Activated CD4-positive, alpha-beta T cell treated with anti-CD3 and anti-CD28 coated beads, Interleukin-2, Interleukin-4, amounts not matched to agents 100 ng/mL and 50 ng/mL, durations not matched to agents 16 hours and 8 hours (primary cell): Measurements from ENCODE around the gene PPP1R12C.
"Not testable (repeated sequence)": the region's sequence is repeated elsewhere in the genome, so short reads cannot be mapped to it uniquely, and the experiment has no call there.

ENCODE experiments used
- DNase-seq: peaks from one replicate; pipeline ENCODE4 v3.0.0-alpha.2; 2020; ENCODE audit warnings: low spot score

PPP1R12C gene

DNA sequence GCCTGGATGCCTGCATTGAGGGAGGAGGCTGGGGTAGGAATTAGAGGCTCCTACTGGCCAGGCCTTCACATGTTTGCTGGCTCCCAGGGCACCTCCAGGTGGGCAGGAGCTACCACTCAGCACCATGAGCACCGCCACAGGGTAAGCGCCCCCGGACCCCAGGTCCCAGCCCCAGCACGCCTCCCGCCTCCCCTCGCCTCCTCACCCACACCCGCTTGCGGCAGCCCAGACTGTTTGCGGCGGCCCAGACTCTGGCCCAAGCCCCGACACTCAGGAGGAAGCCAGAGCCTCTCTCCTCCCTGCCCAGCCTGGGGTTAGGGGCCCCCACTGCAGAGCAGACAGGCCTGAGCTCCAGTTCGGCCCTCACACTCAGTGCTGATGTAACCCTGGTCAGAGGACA, 41.1 kb downstream of the PPP1R12C start:
- DNase-seq = no peak

DNA sequence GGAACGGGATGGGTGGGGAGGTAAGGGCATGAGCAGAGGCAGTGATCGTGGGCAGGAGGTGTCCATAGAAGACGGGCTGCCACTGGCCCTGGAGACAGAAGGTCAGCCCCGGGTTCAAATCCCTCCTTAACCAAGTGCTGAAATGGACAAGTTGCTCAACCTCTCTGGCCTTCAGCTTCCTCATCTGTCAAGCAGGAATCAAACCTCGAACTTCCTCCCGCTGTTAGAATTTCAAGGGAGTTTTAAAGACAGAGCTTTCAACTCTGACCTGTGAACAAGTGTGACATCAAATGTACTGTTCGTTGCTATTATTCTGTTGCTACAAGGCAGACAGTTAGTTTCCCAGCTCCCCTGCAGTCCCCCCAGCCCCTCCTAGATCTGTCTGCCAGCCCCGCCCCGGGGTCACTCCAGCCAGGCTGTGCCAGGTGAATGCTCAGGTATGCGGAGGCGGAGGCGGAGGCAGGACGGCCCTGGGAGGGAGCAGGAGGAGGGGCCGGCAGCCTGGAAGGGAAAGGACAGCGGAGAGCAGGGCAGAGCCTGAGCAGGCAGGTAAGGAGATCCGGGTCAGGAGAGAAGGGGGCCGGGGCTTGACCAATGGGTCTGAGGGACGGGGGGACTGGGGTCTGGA, 42.0 kb downstream of the PPP1R12C start, which contains the start of gene EPS8L1:
TSS of gene EPS8L1 (plus strand) at position 499 of the 628 bp plus-strand sequence. CDS start 576 bp downstream, outside the sequence.
- no peak for DNase-seq

DNA sequence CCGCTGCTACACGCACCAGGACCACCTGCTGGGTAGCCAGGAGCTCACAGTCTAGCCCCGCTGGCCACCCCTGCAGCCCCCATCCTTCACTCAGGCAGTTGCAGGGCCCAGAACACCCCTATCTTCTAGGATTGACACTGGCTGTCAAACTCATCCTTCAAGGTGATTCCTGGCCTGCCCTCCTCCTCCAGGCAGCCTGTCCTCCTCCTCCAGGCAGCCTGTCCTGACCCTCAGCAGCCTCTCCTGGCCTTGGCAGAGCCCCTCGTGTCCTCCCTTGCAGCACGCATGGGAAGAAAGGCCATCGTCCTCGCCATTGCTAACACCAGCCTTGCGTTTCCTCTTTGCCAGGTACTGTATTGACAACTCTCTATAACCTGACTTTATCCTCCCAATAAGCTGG, 45.5 kb downstream of the PPP1R12C start:
- no peak for DNase-seq

DNA sequence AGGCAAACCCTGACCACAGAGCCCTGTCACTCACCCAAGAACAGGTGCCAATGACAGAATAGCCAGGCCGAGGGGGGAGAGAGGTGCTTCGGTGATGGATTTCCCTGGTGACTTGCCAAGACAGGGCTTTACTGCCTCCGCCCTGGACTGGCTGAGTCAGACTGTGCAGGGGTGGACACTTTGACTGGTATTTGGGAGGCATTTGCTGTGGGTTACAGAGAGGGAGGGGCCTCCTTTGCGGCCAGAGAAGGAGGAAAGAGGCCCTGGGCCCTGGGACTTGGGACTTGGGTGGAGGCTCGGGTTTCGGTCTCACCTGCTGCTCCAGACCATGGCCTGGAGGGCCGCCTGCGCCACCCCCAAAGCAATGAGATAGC, 46.3 kb downstream of the PPP1R12C start:
- DNase-seq = no peak

DNA sequence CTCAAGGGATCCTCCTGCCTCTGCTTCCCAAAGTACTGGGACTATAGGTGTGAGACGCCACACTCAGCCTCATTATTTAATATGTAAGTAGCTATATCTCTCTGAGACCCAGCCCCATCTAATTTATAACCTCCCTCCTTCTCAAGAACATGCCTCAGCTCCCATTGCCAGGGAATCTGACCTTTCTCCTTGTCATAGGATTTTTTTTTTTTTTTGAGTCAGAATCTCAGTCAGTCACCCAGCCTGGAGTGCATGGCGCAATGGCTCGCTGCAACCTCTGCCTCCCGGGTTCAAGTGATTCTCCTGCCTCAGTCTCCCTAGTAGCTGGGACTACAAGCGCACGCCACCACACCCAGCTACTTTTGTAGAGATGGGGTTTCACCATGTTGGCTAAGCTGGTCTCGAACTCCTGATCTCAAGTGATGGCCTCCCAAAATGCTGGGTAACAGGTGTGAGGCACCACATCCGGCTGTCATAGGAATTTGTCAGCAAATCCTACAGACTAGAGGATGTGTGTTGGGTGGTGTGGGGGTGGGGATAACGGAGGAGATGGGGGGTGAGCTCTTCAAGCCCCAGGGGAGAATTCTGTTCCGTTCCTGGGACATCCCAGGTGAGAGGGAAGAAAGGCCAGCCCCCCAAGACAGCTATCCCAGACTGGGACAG, 46.8 kb downstream of the PPP1R12C start:
- DNase-seq = no peak

DNA sequence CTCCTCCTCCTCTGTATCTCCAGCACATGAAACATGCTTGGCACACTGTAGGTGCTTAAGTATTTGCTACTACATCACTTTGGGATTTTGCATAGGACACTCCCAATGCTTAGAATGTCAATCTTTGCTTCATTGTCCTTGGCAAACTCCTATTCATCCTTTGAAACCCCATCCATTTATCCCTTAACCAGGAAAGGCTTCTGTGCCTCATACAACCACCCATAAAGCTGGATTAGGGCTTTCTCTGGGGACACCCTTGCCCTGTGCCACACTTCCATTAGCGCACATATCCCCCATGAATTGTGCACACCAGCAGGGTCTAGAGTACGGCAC, 47.6 kb downstream of the PPP1R12C start:
- no peak for DNase-seq

DNA sequence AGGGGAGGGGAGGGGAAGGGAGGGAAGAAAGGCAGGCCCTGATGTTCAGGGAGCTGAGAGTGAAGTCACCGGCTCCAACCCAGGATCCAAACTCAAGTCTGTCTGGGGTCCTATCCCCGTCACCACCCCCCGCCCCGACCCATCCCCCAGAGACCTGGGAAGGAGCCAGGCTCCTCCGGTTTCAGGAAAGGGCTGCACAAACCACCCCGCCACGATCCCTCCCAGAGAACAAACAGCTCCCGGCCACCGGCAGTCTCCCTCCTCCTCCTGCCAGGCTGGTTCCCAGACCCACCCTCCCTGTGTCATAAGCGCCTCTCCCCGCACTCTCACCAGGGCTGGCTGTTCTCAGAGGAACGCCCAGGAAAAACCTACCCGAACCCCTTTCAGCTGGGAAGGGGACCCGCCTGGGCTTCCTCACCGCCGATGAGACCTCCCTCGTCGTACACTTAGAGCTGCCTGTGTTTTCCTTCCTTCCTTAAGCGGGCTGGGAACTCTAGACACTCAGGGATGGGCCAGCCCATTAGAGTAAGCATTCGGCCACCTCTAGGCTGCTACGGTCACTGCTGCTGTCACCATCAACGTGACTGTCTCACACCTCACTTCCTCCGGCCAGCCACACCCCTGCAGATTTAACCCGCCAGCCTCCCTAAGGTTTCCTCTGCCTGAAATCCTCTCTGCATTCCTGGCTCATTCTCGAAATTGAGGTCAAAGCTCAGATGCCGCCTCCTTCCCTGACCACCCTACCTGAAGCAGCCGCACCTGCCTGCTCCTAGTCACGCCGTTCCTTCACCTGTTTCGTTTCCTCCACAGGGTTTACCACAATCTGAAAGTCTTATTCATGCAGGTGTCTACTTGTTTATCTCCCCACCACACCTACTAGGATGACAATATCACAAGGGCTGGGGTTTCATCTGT, 48.2 kb downstream of the PPP1R12C start:
- no peak for DNase-seq

DNA sequence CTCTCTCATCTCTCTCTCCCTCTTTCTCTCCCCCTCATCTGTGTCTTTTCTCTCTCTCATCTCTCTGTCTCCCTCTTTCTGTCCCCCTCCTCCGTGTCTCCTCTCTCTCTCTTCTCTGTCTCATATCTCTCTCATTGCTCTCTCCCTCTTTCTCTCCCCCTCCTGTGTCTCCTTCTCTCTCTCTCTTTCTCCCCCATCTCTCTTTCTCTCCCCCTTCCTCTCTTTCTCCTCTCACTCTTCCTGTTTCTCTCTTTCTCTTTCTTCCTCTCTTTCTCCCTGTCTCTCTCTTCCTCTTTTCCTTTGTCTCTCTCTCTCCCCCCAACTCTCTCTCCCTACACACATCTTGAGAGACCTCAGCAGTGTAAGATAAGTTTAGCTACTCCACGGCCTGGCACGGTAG, 49.6 kb downstream of the PPP1R12C start:
- DNase-seq = no peak

DNA sequence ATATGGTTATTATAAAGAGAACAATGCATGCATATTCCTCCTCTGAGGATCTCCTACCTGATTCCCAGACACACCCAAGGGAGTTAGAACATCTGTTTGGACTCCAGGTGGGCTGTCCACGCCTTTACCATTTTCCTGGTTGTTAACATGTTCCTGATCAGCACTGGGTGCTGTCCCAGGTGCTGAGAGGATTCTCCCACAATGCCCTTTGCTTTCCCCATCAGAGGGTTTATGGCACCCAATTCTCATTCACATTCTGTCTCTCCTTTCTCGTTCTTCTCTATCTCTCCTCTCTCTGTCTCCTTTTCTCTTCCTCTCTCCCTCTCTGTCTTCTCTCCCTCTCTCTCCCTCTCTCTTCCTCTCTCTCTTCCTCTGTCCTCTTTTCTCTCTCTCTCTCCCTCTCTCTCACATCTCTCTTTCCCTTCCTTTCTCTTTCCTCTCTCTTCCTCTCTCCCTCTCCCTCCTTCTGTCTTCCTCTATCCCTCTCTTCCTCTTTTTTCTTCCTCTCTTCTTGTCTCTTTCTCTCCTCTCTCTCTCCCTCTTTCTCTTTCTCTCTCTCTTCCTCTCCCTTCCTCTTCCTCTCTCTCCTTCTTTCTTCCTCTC, 51.2 kb downstream of the PPP1R12C start:
- no peak for DNase-seq

DNA sequence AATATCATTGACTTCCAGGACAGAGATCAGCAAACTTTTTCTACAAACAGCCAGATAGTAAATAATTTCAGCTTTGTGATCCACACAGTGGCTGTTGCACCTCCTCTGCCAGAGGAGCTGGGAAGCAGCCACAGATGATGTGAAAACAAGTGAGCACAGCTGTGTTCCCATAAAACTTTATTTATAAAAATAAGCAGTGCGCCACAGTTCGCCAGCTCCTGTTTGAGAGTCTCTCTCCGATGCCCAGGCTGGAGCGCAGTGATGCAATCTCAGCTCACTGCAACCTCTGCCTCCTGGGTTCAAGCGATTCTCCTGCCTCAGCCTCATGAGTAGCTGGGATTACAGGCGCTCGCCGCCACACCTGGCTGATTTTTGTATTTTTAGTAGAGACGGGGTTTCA, 51.9 kb downstream of the PPP1R12C start:
- not testable (repeated sequence) for DNase-seq

DNA sequence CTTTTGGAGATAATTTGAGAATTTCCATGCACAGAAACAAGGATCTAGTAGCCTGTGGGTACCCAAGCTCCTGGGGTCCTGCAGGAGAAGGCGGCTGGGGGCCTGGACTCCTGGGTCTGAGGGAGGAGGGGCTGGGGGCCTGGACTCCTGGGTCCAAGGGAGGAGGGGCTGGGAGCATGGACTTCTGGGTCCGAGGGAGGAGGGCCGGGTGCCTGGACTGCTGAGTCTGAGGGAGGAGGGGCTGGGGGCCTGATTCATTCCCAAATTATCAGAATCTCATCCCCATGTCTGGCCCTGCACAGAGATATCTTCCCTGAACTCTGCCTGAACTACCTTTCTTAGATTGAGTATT, 54.0 kb downstream of the PPP1R12C start:
- no peak for DNase-seq

DNA sequence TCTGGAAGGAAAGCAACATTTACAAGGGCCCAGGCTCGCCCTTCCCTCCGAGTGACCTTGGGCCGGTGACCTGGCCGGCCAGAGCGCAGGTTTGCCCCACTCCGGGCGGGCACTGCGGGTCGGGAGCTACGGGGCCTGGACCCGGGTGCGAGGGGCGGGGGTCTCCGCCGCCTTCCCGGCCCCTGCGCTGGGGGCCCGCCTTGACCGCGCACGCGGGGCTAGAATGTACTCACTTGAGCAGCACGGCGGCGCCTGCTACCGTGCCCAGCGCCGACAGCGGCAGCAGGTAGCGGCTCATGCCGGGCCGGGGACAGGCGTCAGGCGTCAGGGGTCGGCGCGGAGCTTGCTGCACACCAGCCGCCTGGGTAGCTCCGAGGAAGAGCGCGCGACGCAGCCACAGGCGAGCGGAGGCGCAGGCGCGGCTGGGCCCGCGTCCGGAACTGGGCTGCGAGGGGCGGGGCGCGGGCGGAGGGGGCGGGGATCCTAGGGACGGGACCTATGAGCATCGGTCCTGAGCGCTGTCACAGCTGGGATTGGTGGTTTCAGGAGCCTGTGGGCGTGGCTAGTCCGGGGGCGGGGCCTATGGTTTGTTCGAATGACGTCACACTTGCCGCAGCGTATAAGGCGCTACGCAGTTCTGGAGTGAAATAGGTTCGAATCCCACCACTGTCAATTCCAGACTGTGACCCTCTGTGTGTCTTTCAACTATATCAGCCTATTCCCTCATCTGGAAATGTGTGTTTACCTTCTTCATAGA, 54.5 kb downstream of the PPP1R12C start, which contains the start of gene RDH13:
TSS of gene RDH13 (minus strand) at position 414 of the 757 bp plus-strand sequence. CDS start at position 298, 116 bp downstream.
- DNase-seq = peak; percentile 98

DNA sequence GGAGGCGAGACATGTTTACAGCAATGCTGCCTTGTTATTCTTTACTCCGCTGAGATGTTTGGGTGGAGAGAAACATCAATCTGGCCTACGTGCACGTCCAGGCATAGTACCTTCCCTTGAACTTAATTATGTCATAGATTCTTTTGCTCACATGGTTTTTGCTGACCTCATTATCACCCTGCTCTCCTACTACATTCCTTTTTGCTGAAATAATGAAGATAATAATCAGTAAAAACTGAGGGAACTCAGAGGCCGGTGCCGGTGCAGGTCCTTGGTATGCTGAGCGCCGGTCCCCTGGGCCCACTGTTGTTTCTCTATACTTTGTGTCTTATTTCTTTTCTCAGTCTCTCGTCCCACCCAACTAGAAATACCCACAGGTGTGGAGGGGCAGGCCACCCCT, 57.1 kb downstream of the PPP1R12C start:
- not testable (repeated sequence) for DNase-seq

DNA sequence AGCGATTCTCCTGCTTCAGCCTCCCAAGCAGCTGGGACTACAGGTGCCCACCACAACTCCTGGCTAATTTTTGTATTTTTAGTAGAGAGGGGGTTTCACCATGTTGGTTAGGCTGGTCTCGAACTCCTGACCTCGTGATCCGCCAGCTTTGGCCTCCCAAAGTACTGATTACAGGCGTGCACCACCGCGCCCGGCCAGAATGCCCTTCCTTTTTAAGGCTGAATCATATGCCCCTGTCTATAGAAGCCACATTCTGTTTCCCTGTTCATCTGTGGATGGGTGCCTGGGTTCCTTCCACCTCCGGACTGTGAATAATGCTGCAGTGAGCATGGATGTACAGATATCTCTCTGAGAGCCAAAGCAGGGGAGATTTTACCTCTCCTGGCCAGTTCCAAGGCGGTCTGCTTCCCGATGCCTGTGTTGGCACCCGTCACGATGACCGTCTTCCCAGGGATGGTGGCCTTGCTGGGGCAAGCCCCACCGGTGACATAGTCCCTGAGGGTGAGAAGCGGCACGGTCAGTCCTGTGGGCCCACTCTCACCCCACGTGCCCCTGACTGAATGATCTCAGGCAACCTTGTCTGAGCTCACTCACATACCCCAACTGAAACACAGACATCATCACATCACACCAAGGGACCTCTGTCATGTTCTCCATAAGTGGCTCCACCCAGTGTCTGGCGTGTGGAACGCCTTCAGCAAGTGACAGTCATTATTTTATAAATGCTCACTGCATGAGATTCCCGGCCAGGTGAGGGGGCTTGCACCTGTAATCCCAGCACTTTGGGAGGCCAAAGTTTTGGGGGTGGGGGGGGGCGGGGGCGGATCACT, 58.4 kb downstream of the PPP1R12C start:
- no peak for DNase-seq

DNA sequence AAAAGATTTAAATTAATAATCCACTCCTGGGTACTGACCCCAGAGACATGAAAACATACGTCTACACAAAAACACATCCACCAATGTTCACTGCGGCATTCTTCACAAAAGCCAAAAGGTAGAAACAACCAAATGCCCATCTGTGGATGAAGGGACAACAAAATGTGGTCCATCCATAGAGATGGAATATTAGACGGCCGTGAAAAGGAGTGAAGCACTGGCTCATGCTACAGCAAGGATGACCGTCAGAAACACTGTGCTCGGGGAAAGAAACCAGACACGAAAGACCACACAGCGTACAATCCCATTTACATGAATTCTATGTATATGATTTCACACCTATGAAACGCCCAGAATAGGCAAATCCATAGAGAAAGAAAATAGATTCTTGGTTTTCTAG, 60.6 kb downstream of the PPP1R12C start:
- DNase-seq = no peak

DNA sequence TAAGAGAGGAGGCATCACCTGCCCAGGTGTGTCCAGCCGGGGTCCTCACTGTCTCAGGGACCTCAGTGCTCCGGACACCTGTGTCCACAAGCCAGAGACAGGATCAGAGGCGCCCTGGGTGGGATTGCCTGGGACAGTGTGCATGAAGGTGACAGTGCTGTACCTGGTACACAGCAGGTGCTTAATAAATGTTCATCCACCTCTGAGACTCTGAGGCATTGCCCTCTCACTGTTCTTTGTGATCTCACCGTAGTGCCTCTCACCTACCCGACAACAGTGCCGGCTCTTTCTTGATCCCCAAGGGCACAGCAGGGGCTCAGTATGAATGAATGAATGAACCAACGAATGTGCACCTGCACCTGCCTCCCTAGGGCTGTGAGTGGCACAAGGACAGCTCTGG, 63.7 kb downstream of the PPP1R12C start:
- DNase-seq = no peak

DNA sequence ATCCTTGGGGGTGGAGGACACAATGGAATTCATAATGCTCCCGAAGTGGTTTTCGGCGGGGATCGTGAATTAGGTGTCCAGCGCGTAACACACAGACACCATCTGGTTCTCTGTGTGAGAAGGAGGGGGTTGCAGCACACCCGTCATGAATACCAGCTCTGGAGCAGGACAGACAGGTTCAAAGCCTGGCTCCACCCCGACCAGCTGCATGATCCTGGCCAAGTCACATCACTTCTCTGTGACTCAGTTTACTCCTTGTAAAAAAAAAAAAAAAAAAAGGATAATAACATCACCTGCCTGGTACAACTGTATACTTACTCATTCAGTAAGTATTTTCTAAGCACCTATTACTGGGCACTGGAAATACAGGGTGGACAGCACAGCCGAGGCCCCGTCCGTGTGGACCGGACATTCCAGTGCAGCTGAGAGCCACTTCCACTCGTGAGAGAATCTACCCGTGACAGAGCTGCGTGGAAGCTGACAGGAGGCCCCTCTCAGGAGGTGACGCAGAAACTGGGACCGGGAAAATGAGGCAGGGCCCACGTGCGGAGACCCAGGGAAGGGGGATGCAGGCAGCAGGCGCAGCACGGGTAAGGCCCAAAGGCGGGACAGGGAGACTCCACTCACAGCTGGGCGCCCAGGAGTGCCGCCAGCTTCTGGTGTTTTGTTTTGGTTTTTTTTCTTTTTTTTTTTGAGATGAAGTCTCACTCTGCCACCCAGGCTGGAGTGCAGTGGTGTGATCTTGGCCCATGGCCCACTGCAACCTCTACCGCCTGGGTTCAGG, 66.5 kb downstream of the PPP1R12C start:
- no peak for DNase-seq

DNA sequence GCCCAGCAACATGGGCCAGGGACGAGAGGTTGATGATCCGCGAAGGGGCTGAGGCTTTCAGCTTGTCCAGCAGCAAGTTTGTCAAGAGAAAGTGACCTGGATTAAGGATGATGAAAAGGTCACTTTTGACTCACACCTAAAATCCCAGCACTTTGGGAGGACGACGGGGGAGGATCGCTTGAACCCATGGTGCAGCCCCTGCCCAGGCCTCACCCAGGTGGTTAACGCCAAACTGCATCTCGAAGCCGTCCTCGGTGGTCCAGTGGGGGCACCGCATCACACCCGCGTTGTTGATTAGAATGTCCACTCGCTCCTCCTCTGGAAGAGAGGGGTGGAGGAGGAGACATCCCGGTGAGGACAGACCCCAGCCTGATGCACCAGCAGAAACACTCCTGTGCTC, 69.0 kb downstream of the PPP1R12C start:
- no peak for DNase-seq

DNA sequence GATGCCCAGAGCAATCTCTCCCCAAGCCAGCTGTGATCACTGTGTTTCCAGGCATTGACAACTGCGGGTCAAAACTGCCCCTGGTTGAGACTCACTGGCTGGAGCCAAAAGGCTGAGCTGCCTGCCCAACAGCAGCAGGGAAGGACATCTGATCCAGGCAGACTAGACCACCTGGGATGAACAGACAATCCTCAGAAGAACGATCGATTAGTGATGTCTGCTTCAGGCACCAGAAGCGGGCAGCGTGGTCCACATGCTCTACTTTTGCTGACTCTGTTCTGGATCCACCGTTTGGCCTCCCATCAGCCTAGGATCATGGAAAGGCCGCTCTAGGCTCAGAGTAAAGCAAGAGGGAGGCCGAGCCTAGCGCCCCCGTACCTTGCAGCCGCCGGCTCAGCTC, 69.5 kb downstream of the PPP1R12C start:
- no peak for DNase-seq

DNA sequence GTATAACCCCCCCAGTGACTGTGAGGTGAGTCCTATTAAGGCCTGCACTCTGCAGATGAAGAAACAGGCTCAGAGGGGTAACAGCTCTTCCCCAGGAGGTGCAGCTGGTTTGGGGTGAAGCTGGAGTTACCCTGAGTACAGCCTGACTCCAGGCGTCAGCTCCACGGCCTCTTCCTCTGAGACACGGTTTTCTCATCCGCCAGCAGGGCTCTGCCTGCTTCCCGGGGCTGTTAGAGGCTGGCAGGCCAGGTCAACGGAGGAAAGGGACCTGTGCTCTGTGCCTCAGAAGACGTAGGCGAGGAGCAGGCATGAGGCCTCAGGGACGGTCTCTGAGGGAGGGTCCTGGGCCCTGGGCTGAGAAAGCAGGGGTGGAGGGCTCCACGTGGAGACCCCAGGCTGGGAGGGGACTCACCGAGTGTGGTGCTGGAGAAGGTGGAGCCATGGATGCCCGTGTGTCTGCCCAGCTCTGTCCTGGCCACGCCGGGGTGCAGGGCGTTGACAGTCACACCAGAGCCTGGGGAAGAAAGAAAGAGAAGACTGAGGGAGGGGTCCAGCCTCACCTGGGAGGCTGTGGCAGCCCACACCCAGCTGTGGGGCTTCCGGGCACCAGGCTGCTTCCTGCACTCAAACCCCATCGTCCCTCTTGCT, 70.3 kb downstream of the PPP1R12C start:
- DNase-seq = no peak
